Calu3 (cell line): ENCODE results near the gene HNRNPUL1. TPM values are rescaled to one million over a fixed set of nuclear protein-coding genes. Genes with fewer than 3 reads are reported as not detected.
A peak's percentile ranks its signal among the peaks of the same experiment; 100 is the strongest.

Source experiments
- BruUV-seq: library from RNA; stranded (reverse); fragments of 400-500 nt; replicated peaks from 2 replicates; lab custom pipeline; 2021; lab: Mats Ljungman, UMichigan
- CTCF ChIA-PET: fragments of 300-600 bp; sonication (Branson Sonifier 250); formaldehyde crosslinking; loops from one replicate; lab custom pipeline; 2022; ENCODE audit warnings: antibody characterized with exemption; lab: Charles Lee
- DNase-seq: peaks from one replicate; pipeline ENCODE4 v3.0.0; 2022
- H3K27ac Mint-ChIP-seq: one replicate; pipeline ENCODE4 v1.8.0; 2022; ENCODE audit warnings: mixed read lengths; ENCODE audit not compliant: unreplicated experiment
- H3K27me3 Mint-ChIP-seq: one replicate; pipeline ENCODE4 v1.8.0; 2022; ENCODE audit warnings: mixed read lengths; ENCODE audit not compliant: unreplicated experiment
- H3K36me3 Mint-ChIP-seq: one replicate; pipeline ENCODE4 v1.8.0; 2022; ENCODE audit warnings: mild to moderate bottlenecking, moderate library complexity, mixed read lengths; ENCODE audit not compliant: insufficient read depth, unreplicated experiment
- H3K4me1 Mint-ChIP-seq: one replicate; pipeline ENCODE4 v1.8.0; 2022; ENCODE audit warnings: mild to moderate bottlenecking, low read depth, mixed read lengths; ENCODE audit not compliant: unreplicated experiment
- H3K4me3 Mint-ChIP-seq: one replicate; pipeline ENCODE4 v1.8.0; 2022; ENCODE audit warnings: mild to moderate bottlenecking, low read depth, moderate library complexity, mixed read lengths; ENCODE audit not compliant: unreplicated experiment
- H3K9me3 Mint-ChIP-seq: one replicate; pipeline ENCODE4 v1.8.0; 2022; ENCODE audit warnings: low read depth, mixed read lengths; ENCODE audit not compliant: unreplicated experiment
- CTCF ChIP-seq: fragments of 200-600 bp; IDR thresholded peaks from one replicate; pipeline ENCODE4 v1.8.0; 2022; ENCODE audit warnings: antibody characterized with exemption; ENCODE audit not compliant: unreplicated experiment
- intact Hi-C: fragments of 100-400 bp; cut with micrococcal nuclease; formaldehyde crosslinking; loops from one replicate; pipeline ENCODE4 v1.10.0; 2022; ENCODE audit not compliant: unreplicated experiment
- total RNA-seq: library from RNA; stranded (reverse); gene quantifications from 2 replicates; pipeline ENCODE4 v1.2.3, GENCODE V29; 2022

Gene HNRNPUL1
- total RNA-seq, 1 experiment from 2014 or later: 370 TPM

- CTCF ChIA-PET: interaction anchor here (1.2 to 1.5 kb wide), 3 partner anchors 31 to 118 kb away, joined by 3 to 11 read pairs (median 9); partner anchors contain the start of gene DMAC2
- Mint-ChIP-seq H3K36me3 (peaks cover 74% of the 10 kb centered on the region), H3K27me3 (no peaks in the 10 kb centered on the region), H3K9me3 (no peaks in the 10 kb centered on the region), H3K27ac (no peak overlapping the region), H3K4me3 (no peak overlapping the region), H3K4me1 (peaks cover 38% of the 10 kb centered on the region)
- DNase-seq: no peak
- no peak for TF ChIP-seq CTCF
- intact Hi-C loops: no loop called here
- BruUV-seq: no TSS peak
These were observed 57.0 kb downstream of the HNRNPUL1 start for GRCh38 chr19:41321204-41321599.

- H3K4me1 Mint-ChIP-seq: peaks cover 44% of the 10 kb centered on the region
- no peaks in the 10 kb centered on the region for H3K9me3 Mint-ChIP-seq
- CTCF ChIA-PET: interaction anchor here (0.5 to 1.5 kb wide), 4 partner anchors 30 to 498 kb away, joined by 3 to 11 read pairs (median 6); partner anchors contain the start of gene DMAC2
- DNase-seq: peak; percentile 49
- H3K36me3 Mint-ChIP-seq: peaks cover 74% of the 10 kb centered on the region
- H3K27me3 Mint-ChIP-seq: no peaks in the 10 kb centered on the region
- H3K4me3 Mint-ChIP-seq: no peak overlapping the region
- TF ChIP-seq CTCF: peak; percentile 63
- no TSS peak for BruUV-seq
- no peak overlapping the region for H3K27ac Mint-ChIP-seq
- intact Hi-C loops: no loop called here
These were observed 57.6 kb downstream of the HNRNPUL1 start for GRCh38 chr19:41321600-41322270.

GRCh38 chr19:41322451-41322850 is 58.3 kb downstream of the HNRNPUL1 start:
- no peak overlapping the region for H3K4me3 Mint-ChIP-seq
- no TSS peak for BruUV-seq
- DNase-seq: no peak
- intact Hi-C loops: no loop called here
- no peaks in the 10 kb centered on the region for H3K27me3 Mint-ChIP-seq
- CTCF ChIA-PET: interaction anchor here (0.5 to 1.5 kb wide), 4 partner anchors 29 to 498 kb away, joined by 3 to 11 read pairs (median 6); partner anchors contain the start of gene DMAC2
- H3K36me3 Mint-ChIP-seq: peaks cover 73% of the 10 kb centered on the region
- H3K9me3 Mint-ChIP-seq: no peaks in the 10 kb centered on the region
- H3K27ac Mint-ChIP-seq: peak overlapping the region; percentile 11
- peaks cover 50% of the 10 kb centered on the region for H3K4me1 Mint-ChIP-seq
- TF ChIP-seq CTCF: no peak

- BruUV-seq: no TSS peak
These were observed 58.9 kb downstream of the HNRNPUL1 start for GRCh38 chr19:41323023-41323422.

More at GRCh38 chr19:41323023-41323422, 58.9 kb downstream of the HNRNPUL1 start:
- no peaks in the 10 kb centered on the region for H3K9me3 Mint-ChIP-seq
- no peak overlapping the region for H3K4me3 Mint-ChIP-seq
- peak overlapping the region; percentile 11 for H3K27ac Mint-ChIP-seq
- peaks cover 50% of the 10 kb centered on the region for H3K4me1 Mint-ChIP-seq
- intact Hi-C loops: no loop called here
- DNase-seq: no peak
- TF ChIP-seq CTCF: no peak
- CTCF ChIA-PET: no interaction called here
- H3K36me3 Mint-ChIP-seq: peaks cover 71% of the 10 kb centered on the region
- H3K27me3 Mint-ChIP-seq: no peaks in the 10 kb centered on the region
